ENCODE results near the gene ICE2. TPM values are rescaled to one million over a fixed set of nuclear protein-coding genes. Genes with fewer than 3 reads are reported as not detected.

Gene ICE2
- total RNA-seq, 1 experiment from 2014 or later, result 62.8 TPM

- H2AFZ ChIP-seq (ENCODE audit: low read depth, low read length, poor library complexity, severe bottlenecking), result no peak overlapping the region
- intact Hi-C loops (cut with micrococcal nuclease), result no loop called here
- H3K4me3 ChIP-seq (replicated peaks in 1 of 2; ENCODE audit: low read depth in 1 of 2, low read length in 2 of 2), result no peak overlapping the region
- TF ChIP-seq ZFX (IDR thresholded peaks at IDR 0.05), result no peak
- peaks cover 2 to 6% of the 10 kb centered on the region in 2 experiments; a peak in 2 of 4 replicates for H3K36me3 ChIP-seq (ENCODE audit: control insufficient read depth in 1 of 2, insufficient read depth in 2 of 2, low read length in 2 of 2)
- no peaks in the 10 kb centered on the region for H3K79me2 ChIP-seq (ENCODE audit: insufficient read depth, low read length)
- no peak overlapping the region for H3K9ac ChIP-seq (ENCODE audit: low read length)
- H3K4me2 ChIP-seq (ENCODE audit: low read length), result no peak overlapping the region
- BruUV-seq (replicated peaks), result no TSS peak
- no peak for ATAC-seq
- peaks cover 21 to 22% of the 10 kb centered on the region in 2 experiments; a peak in 3 of 4 replicates for H3K4me1 ChIP-seq (ENCODE audit: control insufficient read depth in 1 of 2, insufficient read depth in 2 of 2, low read length in 2 of 2)
- no peak overlapping the region for H3K27ac ChIP-seq (ENCODE audit: low read depth, low read length)
- RAD21 ChIA-PET (ENCODE audit: low non-redundant PET in 1 of 2, low total read pairs in 2 of 2, uncharacterized antibody in 2 of 2, unreplicated experiment in 2 of 2), result no interaction called here
- no peaks in the 10 kb centered on the region for H3K27me3 ChIP-seq (ENCODE audit: insufficient read depth, low read length)
- POLR2A ChIA-PET, result interaction anchor here (0.6 kb wide), 1 partner anchor 9 kb away, joined by 3 read pairs; no protein-coding TSS in a partner anchor
- H4K20me1 ChIP-seq (ENCODE audit: insufficient read depth), result no peaks in the 10 kb centered on the region
- CTCF ChIA-PET, result no interaction called here
- no peaks in the 10 kb centered on the region for H3K9me3 ChIP-seq (ENCODE audit: control insufficient read depth in 1 of 2, insufficient read depth in 1 of 2, low read depth in 1 of 2, low read length in 2 of 2)
- DNase-seq (ENCODE audit: low read depth, low spot score), result no peak
- no peaks in the 10 kb centered on the region for H3K9me2 ChIP-seq (ENCODE audit: insufficient read depth)
These were observed 52.0 kb downstream of the ICE2 start for GRCh38 chr15:60426870-60427508.

- no peaks in the 10 kb centered on the region for H3K9me3 ChIP-seq (ENCODE audit: control insufficient read depth in 1 of 2, insufficient read depth in 1 of 2, low read depth in 1 of 2, low read length in 2 of 2)
- H3K27me3 ChIP-seq (ENCODE audit: insufficient read depth, low read length), result no peaks in the 10 kb centered on the region
- H3K4me1 ChIP-seq (ENCODE audit: control insufficient read depth in 1 of 2, insufficient read depth in 2 of 2, low read length in 2 of 2), result peaks cover 28 to 30% of the 10 kb centered on the region in 2 experiments
- no peak overlapping the region for H3K4me2 ChIP-seq (ENCODE audit: low read length)
- no peak overlapping the region for H3K9ac ChIP-seq (ENCODE audit: low read length)
- BruUV-seq (replicated peaks), result no TSS peak
- intact Hi-C loops (cut with micrococcal nuclease), result no loop called here
- CTCF ChIA-PET, result no interaction called here
- TF ChIP-seq CTCF (IDR thresholded peaks at IDR 0.05 in 2 of 3, conservative IDR thresholded peaks at IDR 0.05 in 1 of 3; ENCODE audit: borderline replicate concordance in 1 of 3, insufficient read depth in 1 of 3, low read depth in 2 of 3, low read length in 2 of 3) (no peak), FOSL1 (IDR thresholded peaks at IDR 0.05; ENCODE audit: low read depth) (no peak), POLR2AphosphoS5 (IDR thresholded peaks at IDR 0.05; ENCODE audit: low read depth, low read length) (no peak), SP1 (IDR thresholded peaks at IDR 0.05; ENCODE audit: low read depth) (no peak), EZH2 (IDR thresholded peaks at IDR 0.05) (no peak), SIN3A (IDR thresholded peaks at IDR 0.05; ENCODE audit: low read depth) (no peak), YY1 (IDR thresholded peaks at IDR 0.05; ENCODE audit: extremely low read depth, insufficient replicate concordance, low read depth, low read length) (no peak), CEBPB (IDR thresholded peaks at IDR 0.05; ENCODE audit: low read depth) (no peak), TCF7L2 (IDR thresholded peaks at IDR 0.05; ENCODE audit: borderline replicate concordance, extremely low read depth, insufficient read depth, insufficient read length) (no peak)
- H3K9me2 ChIP-seq (ENCODE audit: insufficient read depth), result no peaks in the 10 kb centered on the region
- RAD21 ChIA-PET (ENCODE audit: low non-redundant PET in 1 of 2, low total read pairs in 2 of 2, uncharacterized antibody in 2 of 2, unreplicated experiment in 2 of 2), result no interaction called here
- peaks cover 0 to 2% of the 10 kb centered on the region in 2 experiments; a peak in 1 of 4 replicates for H3K36me3 ChIP-seq (ENCODE audit: control insufficient read depth in 1 of 2, insufficient read depth in 2 of 2, low read length in 2 of 2)
- H4K20me1 ChIP-seq (ENCODE audit: insufficient read depth), result no peaks in the 10 kb centered on the region
- POLR2A ChIA-PET, result no interaction called here
- ATAC-seq (no peak), DNase-seq (ENCODE audit: low read depth, low spot score) (no peak)
- no peaks in the 10 kb centered on the region for H3K79me2 ChIP-seq (ENCODE audit: insufficient read depth, low read length)
- no peak overlapping the region for H3K27ac ChIP-seq (ENCODE audit: low read depth, low read length)
- H3K4me3 ChIP-seq (replicated peaks in 1 of 2; ENCODE audit: low read depth in 1 of 2, low read length in 2 of 2), result no peak overlapping the region
- no peak overlapping the region for H2AFZ ChIP-seq (ENCODE audit: low read depth, low read length, poor library complexity, severe bottlenecking)
These were observed 53.5 kb downstream of the ICE2 start for GRCh38 chr15:60425461-60425860.

Data from HCT116 (cell line).